ENCODE data around the gene PTPRR. TPM values are rescaled to one million over a fixed set of nuclear protein-coding genes. Genes with fewer than 3 reads are reported as not detected.

PTPRR gene
- total and polyA plus RNA-seq, 12 donors: 0.11 to 3.7 (median 0.56) TPM; not detected in 1

DNA sequence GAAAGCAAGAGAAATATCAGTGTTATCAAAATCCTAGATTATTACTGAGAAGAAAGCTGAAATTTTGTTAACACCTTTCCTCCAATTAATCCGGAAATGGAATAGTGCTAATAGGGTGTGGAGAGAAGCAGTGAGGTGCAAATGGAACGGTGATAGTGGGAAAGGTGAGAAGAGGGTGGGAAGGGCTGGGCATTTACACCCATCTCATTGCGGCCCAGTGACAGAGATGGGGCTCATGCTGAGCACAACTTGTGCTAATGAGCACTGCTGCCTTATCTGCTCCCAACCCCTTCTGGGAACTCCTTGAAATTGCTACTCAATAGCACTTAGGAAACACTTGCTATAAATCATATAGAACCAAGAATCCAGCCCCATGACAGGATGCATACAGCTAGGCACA lies 94.4 kb downstream of the PTPRR start:
- H3K27me3 ChIP-seq: no peaks in the 10 kb centered on the region
- H3K9me3 ChIP-seq (replicated peaks in 1 of 3): no peaks in the 10 kb centered on the region
- DNase-seq: no peak
- intact Hi-C loops (cut with DNase I): no loop called here
- no peak overlapping the region for H3K4me3 ChIP-seq
- TF ChIP-seq, protein P1, sequence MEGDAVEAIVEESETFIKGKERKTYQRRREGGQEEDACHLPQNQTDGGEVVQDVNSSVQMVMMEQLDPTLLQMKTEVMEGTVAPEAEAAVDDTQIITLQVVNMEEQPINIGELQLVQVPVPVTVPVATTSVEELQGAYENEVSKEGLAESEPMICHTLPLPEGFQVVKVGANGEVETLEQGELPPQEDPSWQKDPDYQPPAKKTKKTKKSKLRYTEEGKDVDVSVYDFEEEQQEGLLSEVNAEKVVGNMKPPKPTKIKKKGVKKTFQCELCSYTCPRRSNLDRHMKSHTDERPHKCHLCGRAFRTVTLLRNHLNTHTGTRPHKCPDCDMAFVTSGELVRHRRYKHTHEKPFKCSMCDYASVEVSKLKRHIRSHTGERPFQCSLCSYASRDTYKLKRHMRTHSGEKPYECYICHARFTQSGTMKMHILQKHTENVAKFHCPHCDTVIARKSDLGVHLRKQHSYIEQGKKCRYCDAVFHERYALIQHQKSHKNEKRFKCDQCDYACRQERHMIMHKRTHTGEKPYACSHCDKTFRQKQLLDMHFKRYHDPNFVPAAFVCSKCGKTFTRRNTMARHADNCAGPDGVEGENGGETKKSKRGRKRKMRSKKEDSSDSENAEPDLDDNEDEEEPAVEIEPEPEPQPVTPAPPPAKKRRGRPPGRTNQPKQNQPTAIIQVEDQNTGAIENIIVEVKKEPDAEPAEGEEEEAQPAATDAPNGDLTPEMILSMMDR (IDR thresholded peaks at IDR 0.05): no peak
- no peak for TF ChIP-seq POLR2A (IDR thresholded peaks at IDR 0.05)
- no peaks in the 10 kb centered on the region for H3K36me3 ChIP-seq (replicated peaks in 1 of 2)
- no peaks in the 10 kb centered on the region for H3K4me1 ChIP-seq (replicated peaks in 1 of 2)
- WGBS, 4 donors: 63 to 73% (median 66%) methylated on average over 3 of the region's 3 CpGs
- no peak overlapping the region for H3K27ac ChIP-seq

DNA sequence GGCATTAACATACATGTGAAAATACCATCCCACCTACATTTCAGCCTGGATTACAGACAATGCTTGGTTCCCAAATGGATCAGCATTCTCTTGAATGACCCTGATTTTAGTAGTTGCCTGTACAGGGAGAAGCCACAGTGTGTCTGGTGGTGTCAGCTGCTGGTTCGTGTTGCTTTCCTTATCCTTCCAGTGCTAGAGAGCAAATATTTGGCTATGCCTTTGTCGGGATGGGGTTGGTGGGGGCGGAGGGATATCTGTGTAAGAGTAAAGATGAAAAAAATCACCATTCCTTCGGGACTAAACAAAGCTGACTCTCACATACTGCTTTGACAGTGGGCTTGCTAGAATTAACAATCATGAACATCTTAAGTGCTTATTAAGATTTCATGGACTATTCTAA lies 96.0 kb downstream of the PTPRR start:
- Histone ChIP-seq H3K9me3 (replicated peaks in 1 of 3) (no peaks in the 10 kb centered on the region), H3K36me3 (replicated peaks in 1 of 2) (no peaks in the 10 kb centered on the region), H3K4me3 (no peak overlapping the region), H3K4me1 (replicated peaks in 1 of 2) (no peaks in the 10 kb centered on the region), H3K27me3 (no peaks in the 10 kb centered on the region), H3K27ac (no peak overlapping the region)
- DNase-seq: no peak
- TF ChIP-seq, protein P1 (IDR thresholded peaks at IDR 0.05): no peak
- TF ChIP-seq POLR2A (IDR thresholded peaks at IDR 0.05): no peak
- intact Hi-C loops (cut with DNase I): no loop called here
- WGBS, 4 donors: 72 to 80% (median 79%) methylated on average over 4 of the region's 4 CpGs

DNA sequence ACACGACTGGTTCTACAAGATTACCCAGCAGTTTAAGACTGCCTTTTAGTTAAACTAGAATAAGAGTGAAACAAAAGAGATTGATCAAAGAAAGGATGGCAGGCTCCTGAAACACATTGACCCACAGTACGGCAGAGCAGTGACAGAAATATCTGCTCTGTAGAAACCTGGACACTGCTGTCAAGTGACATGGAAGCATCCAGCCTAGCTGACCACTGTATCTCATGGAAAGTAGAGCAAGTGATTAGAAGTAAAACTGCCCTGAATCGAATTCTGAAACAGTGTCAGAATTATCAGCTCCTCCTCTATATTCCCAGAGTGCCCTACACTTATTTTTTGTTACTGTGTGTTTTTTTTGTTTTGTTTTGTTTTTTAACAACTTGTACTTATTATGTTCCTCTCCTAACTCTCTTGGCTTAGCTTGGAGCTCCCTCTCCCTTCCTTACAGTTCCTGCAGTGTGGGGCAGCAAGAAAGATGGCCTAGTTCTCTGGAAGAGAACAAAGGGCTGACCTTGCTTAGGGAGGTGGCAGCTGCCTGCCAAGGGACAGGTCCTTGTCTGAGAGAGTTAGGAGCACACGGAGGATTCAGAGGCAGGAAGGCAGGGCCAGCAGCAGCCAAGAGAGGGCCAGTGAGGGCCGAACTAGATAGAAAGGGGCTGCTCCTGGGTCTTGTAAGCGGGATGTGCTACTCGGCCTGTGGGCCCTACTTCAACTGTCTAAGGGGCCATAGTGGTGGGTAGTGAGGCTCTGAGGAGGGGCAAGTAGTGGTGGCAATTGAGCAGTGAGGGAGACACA lies 97.2 kb downstream of the PTPRR start:
- Histone ChIP-seq H3K27ac (no peak overlapping the region), H3K9me3 (replicated peaks in 1 of 3) (no peaks in the 10 kb centered on the region), H3K4me3 (no peak overlapping the region), H3K36me3 (replicated peaks in 1 of 2) (no peaks in the 10 kb centered on the region), H3K4me1 (replicated peaks in 1 of 2) (no peaks in the 10 kb centered on the region), H3K27me3 (no peaks in the 10 kb centered on the region)
- intact Hi-C loops (cut with DNase I): no loop called here
- 67 to 73% (median 70%) methylated on average over 5 to 7 of the region's 7 CpGs for WGBS, 4 donors
- TF ChIP-seq POLR2A (IDR thresholded peaks at IDR 0.05): no peak
- TF ChIP-seq, protein P1 (IDR thresholded peaks at IDR 0.05): peak in 1 of 6 experiments; percentile 14
- peak in 2 of 7 donors; percentile 26 to 31 for DNase-seq

DNA sequence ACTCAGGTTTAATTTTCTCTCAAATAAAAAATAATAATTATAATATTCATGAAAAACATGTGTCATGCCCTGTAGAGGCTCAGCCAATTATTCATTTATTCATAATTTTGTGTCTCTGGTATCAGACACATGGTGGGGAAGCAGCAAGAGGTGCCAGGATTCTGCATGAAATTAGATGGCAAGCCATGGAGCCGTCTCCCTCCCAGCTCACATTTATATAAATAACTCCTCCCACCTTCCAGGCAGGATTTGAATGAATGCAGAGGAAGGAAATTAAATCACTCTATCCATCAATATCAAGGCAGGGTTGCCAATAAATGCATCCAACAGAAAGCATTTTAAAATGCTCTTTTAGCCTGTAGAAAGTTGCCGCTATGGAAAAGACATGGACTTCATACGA lies 98.1 kb downstream of the PTPRR start:
- H3K27me3 ChIP-seq: no peaks in the 10 kb centered on the region
- DNase-seq: no peak
- H3K4me3 ChIP-seq: no peak overlapping the region
- TF ChIP-seq POLR2A (IDR thresholded peaks at IDR 0.05): no peak
- TF ChIP-seq, protein P1 (IDR thresholded peaks at IDR 0.05): no peak
- WGBS, 4 donors: 61 to 71% (median 65%) methylated on average over 3 of the region's 3 CpGs
- H3K36me3 ChIP-seq (replicated peaks in 1 of 2): no peaks in the 10 kb centered on the region
- intact Hi-C loops (cut with DNase I): no loop called here
- no peaks in the 10 kb centered on the region for H3K9me3 ChIP-seq (replicated peaks in 1 of 3)
- H3K4me1 ChIP-seq (replicated peaks in 1 of 2): no peaks in the 10 kb centered on the region
- H3K27ac ChIP-seq: no peak overlapping the region

Measured in adrenal gland (tissue), 12 donors.